Posterior cingulate gyrus (tissue), 11 donors: ENCODE measurements around the gene CHRNA9.

ENCODE experiments used
- DNase-seq, 10 donors: peaks; one replicate each; pipeline versions ENCODE4 v3.0.0 to v3.0.0-alpha.2; 2020 to 2021; ENCODE audit warnings: mixed read lengths in 3 of 10
- intact Hi-C: fragments of 100-400 bp; cut with DNase I; formaldehyde crosslinking; loops from one replicate; pipeline ENCODE4 v1.15.1; 2023

CHRNA9 gene

DNA sequence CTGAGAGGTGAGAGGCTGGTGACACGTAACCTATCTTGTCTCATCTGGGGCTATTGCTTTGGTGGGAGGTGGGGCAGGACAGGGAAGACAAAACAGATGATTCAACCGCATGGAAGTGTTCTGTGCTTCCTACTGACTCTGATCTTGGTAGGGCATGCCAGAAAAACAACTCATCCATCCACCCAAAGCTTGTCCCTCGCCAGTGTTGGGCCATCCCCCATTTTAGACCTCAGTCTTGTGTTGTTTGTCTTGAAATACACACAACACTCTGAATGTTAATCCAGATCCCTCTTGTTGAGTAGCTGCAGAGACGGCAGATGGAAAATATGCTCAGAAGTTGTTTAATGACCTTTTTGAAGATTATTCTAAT lies 377 bp downstream of the CHRNA9 start:
- intact Hi-C loops: no loop called here
- no peak for DNase-seq

- intact Hi-C loops: no loop called here
- no peak for DNase-seq
Measured at GRCh38 chr4:40337051-40337450, 1.9 kb downstream of the CHRNA9 start.

DNA sequence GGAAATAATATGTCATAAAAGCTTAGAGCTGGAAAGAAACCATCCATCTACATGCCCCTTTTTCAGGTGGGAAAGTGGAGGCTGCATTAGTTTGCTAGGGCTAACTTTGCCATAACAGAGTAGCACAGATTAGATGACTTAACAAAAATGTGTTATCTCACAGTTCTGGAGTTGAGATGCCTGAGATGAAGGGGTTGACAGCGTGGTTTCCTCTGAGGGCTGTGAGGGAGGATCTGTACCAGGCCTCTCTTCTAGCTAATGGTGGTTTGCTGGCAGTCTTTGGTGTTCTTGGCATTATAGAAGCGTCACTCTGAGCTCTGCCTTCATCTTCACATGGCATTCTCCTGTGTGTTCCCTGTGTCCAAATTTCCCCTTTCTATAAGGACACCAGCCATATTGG lies 2.4 kb downstream of the CHRNA9 start:
- intact Hi-C loops: no loop called here
- no peak for DNase-seq

DNA sequence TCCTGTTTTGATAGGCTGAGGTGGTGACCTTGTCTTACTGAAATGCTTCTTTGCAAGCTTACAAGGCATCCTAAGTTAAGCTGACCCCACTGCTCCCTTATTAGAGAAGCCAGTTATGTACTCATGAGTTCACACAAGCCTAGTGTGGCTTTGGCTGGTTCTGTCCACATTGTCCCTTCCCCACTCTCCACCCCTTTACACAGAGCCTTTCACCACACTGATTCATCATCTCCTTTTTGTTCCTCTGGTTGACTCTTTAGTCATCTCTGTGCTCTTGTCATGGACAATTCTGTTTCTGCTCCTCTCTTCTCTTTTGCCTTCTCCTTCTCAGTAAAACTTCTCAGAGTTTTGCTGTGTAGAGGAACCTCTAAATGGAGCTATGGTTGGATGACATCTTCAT lies 4.9 kb downstream of the CHRNA9 start:
- intact Hi-C loops: no loop called here
- no peak for DNase-seq

DNA sequence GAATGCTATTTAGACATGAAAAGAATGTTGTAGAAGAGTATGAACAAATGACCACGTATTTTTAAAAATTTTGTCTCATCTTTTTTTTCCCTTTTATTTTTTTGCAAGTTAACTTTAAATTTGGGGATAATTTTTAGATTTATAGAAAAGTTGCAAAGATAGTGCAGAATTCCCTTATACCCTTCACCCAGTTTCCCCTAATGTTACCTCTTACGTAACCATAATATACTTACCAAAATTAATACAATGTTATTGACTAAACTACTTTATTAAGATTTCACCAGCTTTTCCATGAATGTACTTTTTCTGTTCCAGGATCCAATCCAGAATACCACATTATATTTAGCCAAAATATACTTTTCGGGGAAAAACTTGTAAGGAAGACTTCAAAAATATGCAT lies 12.3 kb downstream of the CHRNA9 start:
- intact Hi-C loops: no loop called here
- no peak for DNase-seq

DNA sequence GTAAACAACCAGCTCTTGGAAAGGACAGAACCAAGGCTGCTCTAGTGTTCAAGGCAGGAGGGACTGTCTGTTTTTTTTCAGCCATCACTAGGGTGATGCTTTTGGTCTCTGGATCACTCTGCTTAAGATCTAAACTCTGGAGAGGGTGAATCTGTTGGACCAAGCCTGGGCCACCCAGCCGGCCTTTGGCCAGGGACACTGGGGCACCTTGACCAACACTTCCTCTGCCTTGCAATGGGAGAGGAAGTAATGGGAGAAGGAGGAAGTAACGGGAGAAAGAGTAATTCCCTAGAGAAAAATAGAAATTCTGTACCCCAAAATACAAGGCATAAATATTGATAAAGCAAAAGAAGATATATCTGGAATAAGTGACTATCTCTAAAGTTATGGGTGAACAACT lies 12.9 kb downstream of the CHRNA9 start:
- intact Hi-C loops: no loop called here
- no peak for DNase-seq

GRCh38 chr4:40349561-40350198 lies 14.5 kb downstream of the CHRNA9 start:
- intact Hi-C loops: no loop called here
- no peak for DNase-seq

DNA sequence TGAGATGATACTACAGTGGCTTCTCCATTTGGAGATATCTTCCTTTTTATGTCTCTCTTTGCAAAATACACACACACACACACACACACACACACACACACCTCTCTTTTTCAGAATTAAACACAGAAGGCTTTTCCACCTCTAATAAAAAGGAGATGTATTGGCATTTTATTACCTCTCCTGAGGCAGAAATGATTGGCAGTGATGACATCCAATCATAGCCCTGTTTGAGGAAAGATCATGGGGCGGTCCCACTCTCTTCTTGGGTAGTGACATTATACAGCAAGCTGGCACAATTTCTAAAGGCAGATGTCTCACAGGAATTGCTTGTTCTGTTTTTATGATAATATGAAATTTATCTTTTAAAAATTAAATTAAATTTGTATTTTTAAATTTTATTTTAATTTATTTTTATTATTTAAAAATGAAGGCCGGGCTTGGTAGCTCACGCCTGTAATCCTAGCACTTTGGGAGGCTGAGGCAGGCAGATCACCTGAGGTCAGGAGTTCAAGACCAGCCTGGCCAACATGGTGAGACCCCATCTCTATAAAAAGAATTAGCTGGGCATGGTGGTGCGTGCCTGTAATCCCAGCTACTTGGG lies 15.6 kb downstream of the CHRNA9 start:
- no peak for DNase-seq
- intact Hi-C loops: no loop called here

GRCh38 chr4:40354158-40354557 lies 19.0 kb downstream of the CHRNA9 start:
- intact Hi-C loops: no loop called here
- DNase-seq: no peak

DNA sequence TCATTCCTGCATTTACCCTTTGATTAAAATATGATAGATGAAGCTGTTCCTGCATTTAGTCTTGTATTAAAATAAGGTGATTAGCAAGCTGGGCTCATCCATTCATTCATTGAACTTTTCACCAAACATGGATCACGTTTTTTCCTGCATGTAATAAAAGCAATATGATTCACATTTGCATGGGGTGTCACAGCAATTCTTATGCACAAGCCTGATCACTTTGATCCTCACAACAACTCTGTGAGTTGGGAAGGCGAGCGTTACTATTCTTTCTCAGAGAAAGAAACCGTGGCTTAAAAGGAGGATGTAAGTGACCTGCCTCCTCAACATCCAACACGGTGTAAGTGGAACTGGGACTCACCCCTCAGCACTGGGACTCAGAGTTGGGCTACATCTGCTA lies 20.0 kb downstream of the CHRNA9 start:
- intact Hi-C loops: no loop called here
- DNase-seq: no peak

- intact Hi-C loops: no loop called here
- DNase-seq: no peak
Measured at GRCh38 chr4:40357738-40358137, 22.6 kb downstream of the CHRNA9 start.

- DNase-seq: no peak
- intact Hi-C loops: no loop called here
Measured at GRCh38 chr4:40361338-40361737, 26.2 kb downstream of the CHRNA9 start.

DNA sequence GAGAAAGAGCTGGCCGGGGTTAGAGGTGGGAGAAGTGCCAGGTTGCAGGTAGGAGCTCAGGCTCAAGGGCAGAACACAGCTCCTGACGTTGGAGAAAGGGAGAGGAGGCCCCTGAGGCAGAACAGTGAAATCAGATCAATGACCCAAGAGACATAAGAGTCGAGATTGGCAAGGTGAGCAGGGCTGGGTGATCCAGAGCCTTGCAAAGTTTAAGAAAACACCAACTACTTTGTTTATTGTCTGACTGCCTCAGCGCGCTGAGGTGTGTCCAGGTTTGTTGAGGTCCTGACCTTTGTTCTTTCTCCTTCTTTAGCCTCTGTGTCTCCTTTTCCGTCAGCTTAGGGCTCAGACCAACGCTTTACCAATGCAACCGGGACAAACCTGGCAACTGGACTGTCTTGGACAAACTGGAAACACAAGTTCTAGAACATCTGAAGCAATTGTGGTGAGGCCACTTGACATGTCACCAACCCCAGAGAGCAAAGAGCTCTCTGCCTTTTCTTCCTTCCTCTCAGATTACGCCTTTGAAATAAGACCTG lies 28.3 kb downstream of the CHRNA9 start:
- DNase-seq: no peak

DNA sequence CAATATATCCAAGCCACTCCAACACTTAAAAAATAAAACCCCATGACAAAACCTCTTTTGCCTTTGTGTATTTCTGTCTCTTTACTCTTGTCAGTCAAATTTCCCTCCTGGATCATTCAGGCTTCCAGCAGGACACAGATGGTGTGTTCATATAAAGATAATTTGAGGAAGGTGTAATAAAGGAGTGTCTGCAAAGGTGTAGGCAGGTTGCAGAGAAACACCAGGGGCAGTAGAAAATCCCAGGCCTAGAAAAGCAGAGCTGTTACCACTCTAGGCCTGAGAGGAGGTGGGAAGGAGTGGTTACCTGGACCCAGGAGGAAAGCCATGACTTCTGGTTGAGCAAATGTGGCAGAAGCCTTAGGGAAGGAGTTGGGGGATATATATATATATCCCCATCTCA lies 28.8 kb downstream of the CHRNA9 start:
- intact Hi-C loops: no loop called here
- no peak for DNase-seq

More for the DNA sequence above, 28.3 kb downstream of the CHRNA9 start:
- intact Hi-C loops: no loop called here

- DNase-seq: no peak
- intact Hi-C loops: no loop called here
Measured at GRCh38 chr4:40365766-40366165, 30.6 kb downstream of the CHRNA9 start.

GRCh38 chr4:40367451-40367850 lies 32.3 kb downstream of the CHRNA9 start:
- intact Hi-C loops: no loop called here
- no peak for DNase-seq

GRCh38 chr4:40369437-40370274 lies 34.5 kb downstream of the CHRNA9 start:
- DNase-seq: no peak
- intact Hi-C loops: no loop called here

DNA sequence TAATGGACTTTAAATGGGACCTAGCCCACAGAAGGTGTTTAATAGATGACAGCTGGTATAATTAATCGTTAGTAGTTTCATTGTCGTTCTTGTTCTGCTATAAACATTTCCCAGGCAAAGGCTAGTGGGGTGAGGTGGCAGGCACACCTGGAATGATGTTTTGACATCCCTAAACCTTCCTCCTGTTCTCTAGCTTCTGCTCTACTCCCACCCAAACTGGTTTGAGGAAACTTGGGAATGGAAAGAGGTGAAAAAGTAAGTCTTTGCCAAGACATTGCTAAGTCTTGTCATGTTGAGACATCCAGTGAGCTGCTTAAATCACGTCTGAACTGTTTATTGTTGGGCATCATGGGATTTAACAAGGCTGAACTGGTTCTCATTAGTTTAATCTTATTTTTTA lies 37.5 kb downstream of the CHRNA9 start:
- intact Hi-C loops: no loop called here

DNA sequence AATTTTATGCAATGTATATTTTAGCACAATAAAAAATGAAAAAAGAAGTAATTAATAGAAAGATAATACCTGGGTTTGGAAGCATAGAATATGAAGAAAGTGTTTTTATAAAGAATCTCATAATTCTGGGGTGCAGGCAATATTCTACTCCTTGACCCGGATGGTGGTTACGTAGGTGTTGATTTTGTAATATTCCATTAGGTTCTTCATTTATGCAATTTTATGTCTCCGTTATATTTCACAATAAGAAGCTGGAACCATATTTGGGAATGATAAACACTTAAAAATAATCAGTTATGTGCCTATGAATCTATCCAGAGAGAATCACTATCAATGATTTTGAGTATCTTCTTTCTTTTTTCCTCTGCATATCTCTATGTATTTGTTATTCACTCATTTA lies 38.5 kb downstream of the CHRNA9 start:
- intact Hi-C loops: no loop called here
- DNase-seq: no peak

More for the DNA sequence above, 37.5 kb downstream of the CHRNA9 start:
- no peak for DNase-seq

DNA sequence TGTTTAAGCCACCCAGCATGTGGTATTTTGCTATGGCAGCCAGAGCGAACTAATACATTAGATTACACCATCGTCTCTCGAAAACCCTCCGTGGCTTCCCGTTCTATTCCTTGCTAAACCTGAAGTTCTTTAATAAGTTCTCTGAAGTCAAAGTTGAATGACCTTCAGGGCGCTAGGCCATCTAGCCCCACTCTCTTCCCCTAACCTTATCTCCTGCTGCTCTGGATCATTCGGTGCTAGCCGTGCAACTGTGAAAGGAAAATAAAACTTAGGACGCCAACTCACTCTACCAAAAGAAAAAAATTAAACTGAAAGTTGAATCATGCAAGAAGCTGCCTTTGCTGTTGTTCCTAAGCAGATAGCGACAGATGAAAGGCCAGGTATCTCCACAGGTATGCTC lies 40.0 kb downstream of the CHRNA9 start:
- intact Hi-C loops: no loop called here

DNA sequence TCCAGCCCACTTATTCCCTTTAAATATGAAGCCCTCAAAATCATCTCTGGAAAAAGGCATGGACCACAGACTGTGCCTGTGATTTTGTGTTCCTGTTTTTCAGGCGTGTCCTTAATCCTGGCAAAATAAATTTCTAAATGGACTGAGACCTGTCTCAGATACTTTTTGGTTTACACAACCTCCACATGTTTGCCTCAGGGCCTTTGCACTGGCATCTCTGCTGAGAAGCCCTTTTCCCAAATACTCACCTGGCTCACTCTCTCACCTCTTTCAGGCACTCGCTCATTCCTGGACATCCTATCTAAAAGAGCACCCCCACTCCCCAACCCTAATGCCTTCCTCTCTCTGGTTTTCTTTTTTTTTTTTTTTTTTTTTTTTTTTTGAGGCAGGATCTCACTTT lies 40.5 kb downstream of the CHRNA9 start:
- DNase-seq: no peak
- intact Hi-C loops: no loop called here

More for the DNA sequence above, 40.0 kb downstream of the CHRNA9 start:
- no peak for DNase-seq
